Endothelial cell of umbilical vein (primary cell): ENCODE data around the gene NPIPA2.
"Not testable (repeated sequence)": the region's sequence is repeated elsewhere in the genome, so short reads cannot be mapped to it uniquely, and the experiment has no call there.

ENCODE experiments used
- CTCF ChIP-seq, 2 donors: IDR thresholded peaks; 1 replicate in 1 of 2; 2 replicates in 1 of 2; pipeline ENCODE4 v1.5.1; 2011; ENCODE audit warnings: low read length in 2 of 2, mild to moderate bottlenecking in 2 of 2, moderate library complexity in 2 of 2, control low read depth in 1 of 2, inconsistent platforms in 1 of 2, low read depth in 1 of 2; ENCODE audit not compliant: insufficient read depth in 1 of 2; ENCODE audit errors: extremely low read depth in 1 of 2
- GATA2 ChIP-seq: IDR thresholded peaks from 2 replicates; pipeline ENCODE4 v1.7.0; 2011; ENCODE audit warnings: low read depth, mild to moderate bottlenecking, moderate library complexity, mixed read lengths, low read length; ENCODE audit not compliant: insufficient read length, insufficient read depth
- MYC ChIP-seq: IDR thresholded peaks from one replicate; pipeline ENCODE4 v1.6.1; 2011; ENCODE audit warnings: mild to moderate bottlenecking, low read depth, low read length
- POLR2A ChIP-seq: IDR thresholded peaks from 2 replicates; pipeline ENCODE4 v1.6.1; 2012; ENCODE audit warnings: low read depth, mild to moderate bottlenecking, control low read depth, low read length
- POLR2AphosphoS5 ChIP-seq: IDR thresholded peaks from 2 replicates; pipeline ENCODE4 v1.6.1; 2012; ENCODE audit warnings: low read depth, mild to moderate bottlenecking, control low read depth, low read length, moderate library complexity; ENCODE audit not compliant: insufficient read depth

GRCh38 chr16:14773654-14774053 is 31.3 kb downstream of the NPIPA2 start:
- TF ChIP-seq CTCF (IDR thresholded peaks at IDR 0.05; ENCODE audit: extremely low read depth in 1 of 2, insufficient read depth in 1 of 2, low read depth in 1 of 2, low read length in 2 of 2); POLR2A; POLR2AphosphoS5; GATA2; MYC: not testable (repeated sequence)
